GM18867 (cell line): ENCODE data around the gene DSG1.
"Not testable (repeated sequence)": the region's sequence is repeated elsewhere in the genome, so short reads cannot be mapped to it uniquely, and the experiment has no call there.

Source experiments
- ATAC-seq: cut with Tn5 transposase; IDR thresholded peaks from one replicate; pipeline ENCODE4 v1.9.1; 2021; ENCODE audit warnings: mild to moderate bottlenecking, moderate library complexity; ENCODE audit not compliant: unreplicated experiment

Gene DSG1

GRCh38 chr18:31317860-31318259, at the start of gene DSG1:
Gene DSG1 (plus strand): TSS chr18:31318160. CDS start chr18:31318301, 141 bp downstream.
- ATAC-seq: no peak

- ATAC-seq: peak; percentile 55
Measured at GRCh38 chr18:31268985-31269406, 49.0 kb upstream of the DSG1 start.

- ATAC-seq: peak; percentile 35
Measured at GRCh38 chr18:31269566-31269965, 48.4 kb upstream of the DSG1 start.

- no peak for ATAC-seq
Measured at GRCh38 chr18:31270578-31270977, 47.4 kb upstream of the DSG1 start.

- no peak for ATAC-seq
Measured at GRCh38 chr18:31273812-31274527, 44.0 kb upstream of the DSG1 start.

- ATAC-seq: no peak
Measured at GRCh38 chr18:31274931-31275330, 43.0 kb upstream of the DSG1 start.

GRCh38 chr18:31275722-31276463, 42.1 kb upstream of the DSG1 start:
- peak; percentile 40 for ATAC-seq

GRCh38 chr18:31278609-31279071, 39.3 kb upstream of the DSG1 start:
- ATAC-seq: no peak

- ATAC-seq: no peak
Measured at GRCh38 chr18:31280502-31280901, 37.5 kb upstream of the DSG1 start.

GRCh38 chr18:31281437-31281836, 36.5 kb upstream of the DSG1 start:
- no peak for ATAC-seq

- ATAC-seq: not testable (repeated sequence)
Measured at GRCh38 chr18:31289446-31289845, 28.5 kb upstream of the DSG1 start.

GRCh38 chr18:31291688-31292087, 26.3 kb upstream of the DSG1 start:
- ATAC-seq: no peak

GRCh38 chr18:31294199-31294747, 23.7 kb upstream of the DSG1 start:
- no peak for ATAC-seq

GRCh38 chr18:31297248-31297647, 20.7 kb upstream of the DSG1 start:
- no peak for ATAC-seq

GRCh38 chr18:31301201-31301655, 16.7 kb upstream of the DSG1 start:
- no peak for ATAC-seq

- ATAC-seq: no peak
Measured at GRCh38 chr18:31302991-31303390, 15.0 kb upstream of the DSG1 start.

- ATAC-seq: no peak
Measured at GRCh38 chr18:31303771-31304170, 14.2 kb upstream of the DSG1 start.

GRCh38 chr18:31309115-31309514, 8.8 kb upstream of the DSG1 start:
- ATAC-seq: no peak

- no peak for ATAC-seq
Measured at GRCh38 chr18:31316974-31317373, 986 bp upstream of the DSG1 start.

GRCh38 chr18:31321719-31322118, 3.8 kb downstream of the DSG1 start:
- ATAC-seq: no peak

- no peak for ATAC-seq
Measured at GRCh38 chr18:31325051-31325450, 7.1 kb downstream of the DSG1 start.
